Stimulated activated CD8-positive, alpha-beta memory T cell treated with anti-CD3 and anti-CD28 coated beads, Interleukin-4, amount 100 ng/mL, for 48 hours (primary cell): Measurements from ENCODE around the gene SLC26A5.

ENCODE experiments used
- DNase-seq: peaks from one replicate; pipeline ENCODE4 v3.0.0-alpha.2; 2020

The SLC26A5 gene

GRCh38 chr7:103344453-103345149 is 101.4 kb downstream of the SLC26A5 start, which contains the start of gene DNAJC2:
TSS of gene DNAJC2 (minus strand) at chr7:103344767. CDS start at chr7:103344622, 145 bp downstream.
- DNase-seq: peak; percentile 88

GRCh38 chr7:103343758-103344452 is 102.1 kb downstream of the SLC26A5 start:
- DNase-seq: peak; percentile 55

GRCh38 chr7:103343332-103343731 is 102.7 kb downstream of the SLC26A5 start:
- DNase-seq: no peak

GRCh38 chr7:103341466-103341865 is 104.5 kb downstream of the SLC26A5 start:
- DNase-seq: no peak

- no peak for DNase-seq
Measured at GRCh38 chr7:103338864-103339263, 107.1 kb downstream of the SLC26A5 start.

GRCh38 chr7:103336761-103337160 is 109.2 kb downstream of the SLC26A5 start:
- DNase-seq: no peak

- DNase-seq: no peak
Measured at GRCh38 chr7:103325744-103326143, 120.3 kb downstream of the SLC26A5 start.
